Fibroblast of skin of left quadriceps (primary cell): ENCODE measurements around the gene BSN.

Experiments
- DNase-seq, 2 experiments: peaks; one replicate each; pipeline ENCODE4 v3.0.0-alpha.2; 2013; ENCODE audit warnings: low read depth in 2 of 2

Gene BSN

DNA sequence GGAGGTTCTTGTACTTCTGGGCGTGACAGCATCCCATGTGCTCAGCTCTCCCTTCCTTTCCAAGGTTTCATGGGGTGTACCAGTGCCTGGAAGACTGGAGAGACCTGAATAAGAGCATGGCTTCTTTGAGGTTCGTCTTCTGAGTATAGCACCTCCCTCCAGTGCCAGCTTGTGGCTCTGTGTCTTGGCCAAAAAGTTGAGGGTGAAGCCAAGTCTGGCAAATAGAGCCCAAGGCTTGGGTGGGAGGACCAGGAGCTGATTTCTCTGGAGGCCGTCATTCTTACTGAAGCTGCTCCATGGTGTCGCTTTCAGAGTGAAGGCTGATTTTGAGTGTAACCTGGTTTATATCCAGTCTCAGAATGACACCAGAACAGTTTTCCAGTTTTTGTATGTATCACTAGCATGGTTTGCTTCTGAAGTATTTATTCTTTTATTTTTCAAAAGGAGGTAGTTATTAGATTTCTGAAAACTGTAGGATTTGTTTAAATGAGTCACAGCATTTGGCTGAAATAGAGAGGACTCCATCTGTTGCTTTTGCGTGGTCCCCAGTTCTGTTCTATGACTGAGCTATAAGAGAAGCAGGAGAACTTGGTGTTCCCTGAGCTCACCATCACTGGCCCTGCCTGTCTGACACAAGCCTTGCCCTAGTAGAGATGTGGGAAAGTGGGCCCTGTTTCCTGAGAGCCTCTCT is 47.2 kb downstream of the BSN start:
- DNase-seq = no peak

DNA sequence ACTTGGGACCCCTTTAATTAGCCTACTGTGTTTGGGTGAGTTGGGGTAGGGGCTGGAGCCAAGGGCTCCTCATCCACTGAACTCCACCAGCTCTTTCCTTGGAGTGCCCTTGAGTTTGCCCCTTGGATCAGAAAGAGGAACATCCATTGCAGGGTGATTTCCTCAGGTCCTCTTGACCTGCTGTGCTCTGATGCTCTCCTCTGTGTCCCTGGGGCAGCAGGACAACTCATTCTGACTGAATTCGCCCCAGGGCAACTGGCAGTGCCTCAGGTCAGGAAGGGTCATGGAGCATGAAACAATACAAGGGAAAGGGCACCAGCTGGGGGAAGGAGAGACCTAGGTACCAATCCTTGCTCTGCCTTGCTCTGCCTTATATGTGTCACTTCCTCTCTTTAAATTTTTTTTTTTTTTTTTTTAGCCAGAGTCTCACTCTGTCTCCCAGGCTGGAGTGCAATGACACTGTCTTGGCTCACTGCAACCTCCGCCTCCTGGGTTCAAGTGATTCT is 47.8 kb downstream of the BSN start:
- no peak for DNase-seq

DNA sequence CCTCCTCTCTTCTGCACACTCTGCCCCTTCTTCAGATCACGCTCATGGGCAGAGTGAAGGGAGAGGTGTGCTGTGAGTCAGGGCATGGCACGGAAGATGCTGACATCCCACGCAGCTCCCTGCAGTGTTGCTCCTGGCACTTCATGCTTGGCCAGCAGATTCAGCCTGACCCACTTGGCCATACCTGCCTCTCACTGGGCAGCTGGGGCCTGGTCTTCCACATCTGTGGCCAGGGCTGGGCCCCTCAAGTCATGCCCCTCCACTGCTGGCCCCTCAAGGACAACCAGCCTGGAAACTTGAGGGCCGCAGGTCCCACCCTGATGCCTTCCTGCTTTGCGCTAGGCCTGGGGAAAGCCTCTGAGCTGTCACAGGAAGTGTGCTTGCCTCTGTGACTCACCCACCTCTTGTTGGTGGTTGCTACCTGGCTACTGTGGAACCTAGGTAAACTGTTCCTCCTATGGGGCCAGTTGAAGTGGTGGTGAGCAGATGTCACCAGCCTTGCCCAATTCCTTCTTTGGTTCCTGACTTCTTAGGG is 48.7 kb downstream of the BSN start:
- no peak for DNase-seq

DNA sequence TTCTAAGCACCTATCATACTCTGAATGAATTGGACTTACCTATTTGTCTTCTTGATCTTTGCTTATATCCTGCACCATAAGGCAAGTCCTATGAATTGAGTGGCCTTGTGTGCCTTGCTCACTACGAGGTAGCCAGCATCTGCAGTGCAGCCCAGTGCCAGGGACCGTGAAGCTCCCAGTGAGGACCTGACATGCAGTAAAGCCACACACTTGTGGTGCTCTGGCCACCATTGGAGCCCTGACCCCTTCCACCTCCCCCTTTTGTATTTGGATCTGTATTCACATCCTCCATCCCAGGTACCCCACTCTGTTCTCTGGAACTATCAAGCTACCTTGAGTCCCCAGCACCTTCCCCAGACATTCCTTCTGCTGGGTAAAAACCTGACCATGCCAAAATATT is 52.1 kb downstream of the BSN start:
- no peak for DNase-seq

DNA sequence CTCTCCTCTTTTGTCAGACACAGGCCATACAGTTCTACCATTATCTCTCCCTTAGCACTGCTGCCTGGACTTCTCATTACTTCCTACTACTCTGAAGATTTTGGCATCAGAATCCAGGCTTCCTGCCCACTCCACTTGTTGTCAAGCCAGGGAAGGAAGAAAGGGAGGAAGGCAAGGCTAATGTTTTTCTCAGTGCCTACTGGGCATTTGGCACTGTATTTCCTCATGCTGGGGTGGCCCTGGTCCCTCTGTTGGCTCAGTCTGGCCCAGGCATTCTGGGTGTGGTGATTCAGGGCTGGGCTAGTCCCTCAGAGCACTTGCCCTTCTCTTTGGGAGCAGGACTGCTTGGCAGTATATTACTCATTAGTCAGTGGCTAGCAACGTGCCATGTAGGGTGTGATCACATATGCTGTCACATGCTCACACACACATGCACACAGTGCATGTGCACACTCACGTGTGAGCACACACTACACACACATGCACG is 52.9 kb downstream of the BSN start:
- DNase-seq = no peak

DNA sequence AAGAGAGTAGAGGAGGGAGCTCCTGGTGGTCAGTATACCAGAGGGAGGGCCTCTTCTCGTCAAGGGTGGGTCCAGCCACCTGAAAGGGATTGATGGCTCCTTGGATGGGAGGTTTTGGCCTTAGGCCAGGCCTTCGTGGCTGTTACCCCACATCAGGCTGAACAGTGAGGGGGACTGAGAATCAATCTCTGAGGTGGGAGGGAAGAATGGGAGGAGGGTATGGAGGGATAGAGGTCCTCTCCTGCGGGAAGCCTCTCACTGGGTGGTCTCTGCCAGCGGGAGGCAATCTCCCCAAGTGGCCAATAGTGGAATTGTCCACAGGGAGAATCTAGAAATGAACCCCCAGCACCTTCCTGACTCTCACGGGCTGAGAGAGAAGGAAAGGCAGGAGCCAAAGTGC is 53.5 kb downstream of the BSN start:
- DNase-seq = no peak

DNA sequence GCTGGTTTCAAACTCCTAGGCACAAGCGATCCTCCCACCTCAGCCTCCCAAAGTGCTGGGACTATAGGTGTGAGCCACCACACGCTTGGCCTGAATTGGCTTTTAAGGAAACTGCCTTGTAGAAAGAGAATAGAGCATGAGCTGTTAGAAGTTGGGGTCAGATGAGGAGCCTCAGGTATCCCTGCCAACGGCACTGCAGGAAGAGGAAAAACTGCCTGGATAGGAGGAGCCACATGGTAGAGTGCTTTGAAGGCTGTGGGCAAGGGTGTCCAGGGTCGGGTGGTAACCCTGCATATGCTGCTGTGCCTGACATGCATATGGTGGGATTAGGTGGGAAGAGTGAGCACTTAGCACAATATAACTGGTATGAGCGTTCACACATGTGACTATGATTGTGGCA is 55.0 kb downstream of the BSN start:
- no peak for DNase-seq

DNA sequence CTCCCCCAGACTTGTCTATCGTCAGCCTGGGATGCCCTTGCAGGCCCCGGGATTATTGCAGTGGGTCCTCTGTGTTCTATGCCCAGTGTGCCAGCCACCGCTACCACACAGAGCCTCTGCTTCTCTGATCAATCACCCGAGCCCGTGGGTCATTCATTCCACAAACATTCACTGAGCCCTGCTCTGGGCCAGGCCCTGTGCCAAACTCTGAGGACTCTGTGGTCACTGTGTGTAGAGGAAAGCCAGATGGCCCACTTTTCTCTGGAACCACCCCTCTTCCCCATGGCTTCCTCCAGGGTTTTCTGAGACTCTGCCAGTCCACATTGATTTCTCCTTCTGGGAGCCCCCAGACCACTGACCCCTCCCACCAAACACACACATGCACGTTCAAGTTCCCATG is 55.5 kb downstream of the BSN start:
- no peak for DNase-seq

DNA sequence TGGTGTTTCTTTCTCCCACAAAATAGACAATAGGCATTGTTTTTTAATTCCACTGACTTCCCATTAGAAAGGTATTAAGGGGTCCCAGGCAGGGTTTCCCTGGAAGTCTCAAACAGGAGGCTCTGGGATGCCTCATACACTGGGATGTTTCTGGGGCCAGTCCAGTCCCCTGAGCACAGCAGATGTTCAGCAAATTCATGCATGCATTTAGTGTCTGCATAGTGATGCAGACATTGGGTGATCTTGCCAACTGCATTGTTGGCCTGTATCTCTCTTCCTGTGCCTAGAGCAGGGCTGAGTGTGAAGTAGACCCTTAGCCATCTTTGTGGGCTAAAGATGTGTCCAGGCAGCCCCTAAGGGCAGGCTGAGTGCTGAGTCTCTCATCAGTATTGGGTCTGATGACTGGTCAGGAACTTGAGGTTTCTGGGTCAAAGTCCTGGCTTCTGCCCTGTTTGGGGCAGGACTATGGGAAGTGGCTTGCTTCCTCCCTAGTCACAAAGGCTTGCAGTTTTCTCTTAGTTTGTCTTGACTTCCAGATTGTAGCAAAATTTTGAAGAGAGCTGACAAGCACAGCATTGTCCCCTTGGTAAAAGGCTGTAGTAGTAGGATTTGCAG is 56.5 kb downstream of the BSN start:
- DNase-seq = no peak

DNA sequence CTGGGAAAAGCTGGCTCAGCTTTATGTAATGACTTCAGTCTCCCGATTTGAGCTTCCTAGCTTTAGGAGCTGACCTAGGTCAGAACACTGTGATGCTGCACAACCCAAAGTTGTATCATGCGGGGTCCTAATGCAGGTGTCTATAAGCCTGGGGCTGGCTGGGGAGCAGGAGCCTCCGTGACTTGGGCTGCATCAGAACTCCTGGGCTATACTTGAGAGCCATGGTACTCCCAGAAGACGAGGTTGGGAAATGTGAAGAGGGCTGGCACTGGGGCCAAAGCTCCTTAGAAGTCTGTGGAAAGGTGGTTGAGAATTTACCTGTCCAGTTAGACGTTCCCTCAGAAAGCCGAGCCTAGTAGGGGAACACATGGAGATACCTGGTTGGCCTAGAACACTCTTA is 57.0 kb downstream of the BSN start:
- DNase-seq = no peak

DNA sequence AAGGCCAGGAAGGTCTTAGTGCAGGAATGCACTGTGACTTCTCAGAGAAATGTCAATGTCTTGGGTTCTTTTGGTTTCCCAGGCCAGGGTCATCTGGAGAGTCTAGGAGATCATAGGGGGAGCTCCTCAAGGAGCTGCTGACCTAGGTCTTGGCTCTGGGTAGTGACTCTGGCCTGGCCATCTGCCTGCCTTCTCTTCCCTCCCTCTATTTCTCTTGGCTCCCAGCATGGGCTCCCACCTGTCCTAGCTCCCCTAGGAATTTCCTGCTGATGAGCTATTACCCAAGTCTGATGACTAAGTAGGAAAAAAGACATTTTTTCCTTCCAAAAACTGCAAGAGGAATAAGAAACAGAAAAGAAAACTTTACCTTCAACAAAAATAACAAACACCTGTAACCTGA is 57.4 kb downstream of the BSN start:
- DNase-seq = no peak

DNA sequence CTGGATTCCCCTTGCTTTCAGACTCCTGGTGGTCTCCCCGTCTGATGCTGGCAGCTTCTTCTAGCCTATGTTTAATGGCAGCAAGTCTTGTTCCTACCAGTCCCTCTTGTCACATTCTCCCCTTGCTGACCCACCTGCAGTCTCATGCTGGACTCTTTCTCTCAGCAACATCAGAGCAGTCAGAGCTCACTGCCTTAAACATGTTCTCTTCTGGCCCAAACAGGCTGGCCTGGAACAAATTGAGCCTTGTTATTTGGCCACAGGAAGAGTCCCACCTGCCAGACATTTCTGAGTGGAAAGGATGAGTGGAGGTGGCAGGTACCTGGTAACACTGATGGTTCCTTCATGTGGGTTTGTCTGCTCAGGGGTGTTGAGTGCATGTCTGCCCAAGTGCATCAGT is 60.7 kb downstream of the BSN start:
- no peak for DNase-seq

DNA sequence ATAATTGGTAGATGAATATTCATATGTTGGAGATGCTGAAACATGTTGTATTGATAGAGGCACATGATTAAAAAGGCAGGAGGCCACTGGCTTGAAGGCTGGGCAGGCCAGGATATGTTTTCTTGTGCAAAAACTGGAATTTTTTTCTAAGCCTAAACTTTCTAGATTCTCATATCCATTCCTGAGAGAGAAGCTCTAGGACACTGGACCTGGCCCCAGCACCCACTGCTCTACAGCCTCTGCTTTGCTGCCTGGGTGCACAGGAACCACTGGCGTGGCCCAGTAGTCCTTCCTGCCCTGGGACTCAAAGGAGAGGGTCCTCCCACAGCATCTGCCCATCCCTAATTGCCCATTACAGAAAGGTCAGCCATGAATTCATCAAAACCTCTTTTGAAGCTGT is 61.8 kb downstream of the BSN start:
- no peak for DNase-seq

DNA sequence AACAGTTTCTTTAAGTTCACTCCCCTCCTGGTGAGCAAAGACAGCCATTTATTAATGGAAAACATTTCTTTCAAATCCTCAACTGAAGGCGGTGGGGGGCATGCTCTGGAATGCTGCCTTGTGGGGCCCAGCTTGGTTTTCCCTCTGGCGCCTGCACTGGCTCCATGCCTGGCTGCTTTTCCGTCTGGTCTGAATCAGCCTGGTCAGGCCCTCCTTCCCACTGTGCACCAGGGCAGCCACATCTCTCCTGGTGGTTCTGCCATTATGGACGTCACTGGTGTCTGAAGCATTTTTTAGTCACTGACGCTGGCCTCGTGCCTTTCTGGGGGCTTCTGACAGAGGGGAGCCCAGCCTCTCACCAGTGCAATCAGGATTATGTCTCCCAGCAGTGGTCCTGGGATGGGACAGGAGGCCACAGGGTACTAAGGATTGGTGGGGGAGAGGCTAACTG is 62.2 kb downstream of the BSN start:
- DNase-seq = peak; percentile 63 to 70

DNA sequence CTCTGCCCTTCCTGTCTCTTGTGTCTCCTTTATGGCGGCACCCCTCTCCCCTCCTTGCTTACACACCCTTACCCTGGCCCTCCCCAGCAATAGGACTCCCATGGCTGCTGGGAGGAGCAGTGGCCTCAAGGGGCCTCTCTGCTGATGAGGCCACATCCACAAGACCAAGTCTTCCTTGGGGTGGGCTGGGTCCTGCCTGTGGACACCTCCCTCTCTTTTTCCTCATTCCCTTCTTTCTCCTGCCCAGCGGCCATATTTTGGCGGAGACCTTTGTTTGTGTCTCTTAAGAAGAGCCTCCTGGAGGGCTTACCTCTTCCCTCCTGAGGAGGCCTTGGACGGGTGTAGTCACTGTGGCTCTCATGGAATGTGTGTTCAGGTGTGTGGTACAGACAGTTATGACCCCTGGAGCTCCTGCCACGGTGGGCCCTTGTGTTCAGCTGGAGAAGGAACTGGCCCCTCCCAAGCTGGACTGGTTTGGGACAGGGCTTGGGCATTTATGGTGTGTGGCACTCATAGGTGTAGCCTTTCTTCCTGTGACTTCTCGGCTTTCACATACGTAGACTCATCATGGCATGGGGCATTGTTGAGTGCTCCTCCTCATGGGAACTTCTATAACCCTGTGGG is 63.2 kb downstream of the BSN start:
- DNase-seq = no peak

DNA sequence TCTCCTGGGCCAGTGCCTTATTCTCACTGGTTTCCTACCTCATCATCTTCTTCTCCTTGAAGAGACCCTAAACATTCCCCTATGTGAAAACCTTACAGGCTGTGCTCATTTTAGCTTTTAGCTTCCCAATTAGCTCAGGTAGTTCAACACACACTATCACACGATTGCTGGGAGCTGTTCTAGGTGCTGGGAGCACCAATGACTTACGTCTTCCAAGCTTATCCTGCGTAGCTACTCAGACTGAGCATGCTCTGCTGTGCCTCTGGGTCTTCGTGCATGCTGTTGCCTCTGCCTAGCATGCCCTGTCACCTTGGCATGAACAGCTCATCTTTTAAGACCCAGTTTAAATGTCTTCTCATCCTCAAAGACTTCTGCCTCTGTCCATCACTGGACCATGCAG is 64.1 kb downstream of the BSN start:
- DNase-seq = no peak

DNA sequence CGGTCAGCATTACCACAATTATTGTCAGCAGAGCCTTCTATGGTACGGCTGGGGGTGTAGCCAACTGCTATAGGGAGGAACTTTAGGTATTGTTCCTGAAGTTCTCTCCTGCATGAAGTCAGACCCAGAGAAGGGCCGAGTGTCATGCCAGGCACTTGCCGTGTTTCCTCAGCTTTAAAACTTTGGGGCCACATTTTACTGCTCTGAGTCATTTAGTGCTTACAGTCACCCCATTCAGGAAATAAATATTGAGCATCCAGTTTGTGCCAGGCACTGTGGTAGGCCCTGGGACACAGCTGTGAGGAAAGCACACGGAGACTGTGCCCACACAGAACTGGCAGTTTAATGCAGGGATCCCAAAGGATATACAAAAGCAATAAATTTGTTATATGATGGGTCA is 65.4 kb downstream of the BSN start:
- no peak for DNase-seq

DNA sequence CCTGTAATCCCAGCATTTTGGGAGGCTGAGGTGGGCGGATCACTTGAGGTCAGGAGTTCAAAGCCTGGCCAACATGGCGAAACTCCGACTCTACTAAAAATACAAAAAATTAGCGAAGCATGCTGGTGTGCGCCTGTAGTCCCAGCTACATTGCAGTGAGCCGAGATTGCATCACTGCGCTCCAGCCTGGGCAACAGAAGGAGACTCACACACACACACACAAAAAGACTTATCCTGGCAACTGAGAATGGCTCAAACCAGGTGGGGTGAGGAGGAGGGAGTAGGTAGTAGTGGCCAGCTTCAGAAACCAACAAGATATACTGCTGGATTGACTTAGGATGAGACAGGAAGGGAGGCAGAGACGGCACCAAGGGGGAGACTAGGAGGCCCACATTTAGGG is 66.5 kb downstream of the BSN start:
- no peak for DNase-seq

DNA sequence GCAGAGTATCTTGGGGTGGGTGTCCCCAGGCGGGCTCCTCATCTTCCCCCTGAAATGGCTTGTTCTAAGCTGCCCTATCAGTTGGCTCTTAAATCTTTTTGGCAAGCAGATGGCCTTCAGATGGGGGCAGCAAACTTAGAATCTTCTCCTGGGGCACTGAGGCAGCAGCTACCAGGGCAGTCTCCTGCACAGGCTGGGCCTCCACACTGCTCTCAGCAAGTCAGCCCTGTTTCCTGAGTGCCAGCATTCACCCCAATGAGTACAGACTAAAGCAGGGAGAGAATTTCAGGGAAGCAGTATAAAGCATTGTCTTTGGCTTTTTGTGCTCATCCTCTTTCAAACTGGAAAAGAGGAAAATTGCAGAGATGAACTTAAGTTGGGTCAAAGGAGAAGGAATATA is 68.8 kb downstream of the BSN start:
- no peak for DNase-seq

DNA sequence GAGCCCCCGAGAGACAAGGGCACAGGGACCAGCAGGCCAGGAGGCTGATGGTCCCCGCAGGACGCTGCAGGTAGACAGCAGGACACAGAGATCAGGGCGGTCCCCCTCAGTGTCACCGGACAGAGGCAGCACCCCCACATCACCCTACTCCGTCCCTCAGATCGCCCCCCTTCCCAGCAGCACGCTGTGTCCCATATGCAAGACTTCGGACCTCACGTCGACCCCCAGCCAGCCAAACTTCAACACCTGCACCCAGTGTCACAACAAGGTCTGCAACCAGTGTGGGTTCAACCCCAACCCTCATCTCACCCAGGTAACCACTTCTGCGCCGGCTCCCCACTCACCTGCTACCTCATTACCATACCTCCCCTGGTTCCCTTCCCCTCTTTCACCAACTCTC is 70.8 kb downstream of the BSN start:
- no peak for DNase-seq

DNA sequence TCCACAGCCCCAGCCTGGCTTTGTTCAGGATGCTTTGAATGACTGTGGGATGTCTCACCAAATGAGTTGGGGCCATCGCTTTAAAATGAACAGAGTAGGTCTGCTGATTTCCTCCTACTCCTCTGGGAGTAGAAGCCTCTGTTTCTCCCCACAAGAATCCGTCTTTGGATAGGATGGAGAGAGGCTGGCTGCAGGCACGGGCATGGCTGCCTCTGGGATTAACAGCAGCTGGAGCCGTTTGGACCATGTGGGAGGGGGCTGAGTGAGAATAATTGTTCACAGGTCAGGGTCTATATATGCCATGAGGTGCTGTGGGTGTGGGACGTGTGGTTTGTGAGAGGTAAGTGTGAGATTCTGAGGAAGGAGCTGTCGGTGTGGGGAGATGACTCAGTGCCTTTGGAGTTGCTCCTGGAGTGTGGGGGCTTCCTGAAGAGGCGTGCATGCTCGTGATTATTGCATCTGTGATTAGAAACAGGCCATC is 71.9 kb downstream of the BSN start:
- DNase-seq = peak; percentile 60 to 62

DNA sequence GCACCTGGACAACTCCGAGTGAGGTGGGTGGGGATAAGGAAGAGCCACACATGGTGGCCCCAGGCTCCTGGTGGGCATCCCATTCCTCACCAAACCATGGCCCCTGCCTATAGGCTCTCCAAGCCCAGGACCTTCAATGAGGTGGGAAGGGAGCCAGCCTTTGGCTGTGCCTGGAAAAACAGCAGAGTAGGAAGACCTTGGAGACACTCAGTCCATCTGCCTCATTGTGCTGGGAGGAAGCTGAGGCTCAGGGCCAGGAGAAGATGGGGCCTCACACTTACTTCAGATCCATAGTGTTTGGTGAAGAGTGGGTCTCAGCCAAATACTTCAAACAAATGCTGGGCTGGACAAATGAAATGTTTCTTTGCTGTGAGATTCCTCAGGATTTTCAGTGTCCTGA is 72.5 kb downstream of the BSN start:
- no peak for DNase-seq

DNA sequence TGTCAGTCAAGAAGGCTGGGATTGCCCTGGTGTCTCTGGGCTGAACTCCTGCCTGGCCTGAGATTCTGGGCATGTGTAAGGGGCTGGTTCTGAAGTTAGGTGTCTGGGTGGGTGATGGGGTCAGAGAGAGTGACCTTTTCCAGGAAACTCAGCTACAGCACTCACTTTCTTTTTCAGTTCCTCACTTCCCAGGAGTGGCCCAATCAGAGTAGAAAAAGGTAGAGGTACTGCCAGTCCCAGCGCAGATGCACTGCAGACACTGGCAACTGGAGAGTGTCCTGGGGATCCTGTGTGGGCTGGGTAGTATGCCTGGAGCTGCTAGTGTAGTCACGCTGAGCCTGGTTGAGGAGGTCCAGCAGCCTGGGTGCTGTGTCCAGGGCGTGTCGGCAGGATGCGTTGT is 73.4 kb downstream of the BSN start:
- no peak for DNase-seq
